ENCODE measurements around the gene EIF3L.

Gene EIF3L

DNA sequence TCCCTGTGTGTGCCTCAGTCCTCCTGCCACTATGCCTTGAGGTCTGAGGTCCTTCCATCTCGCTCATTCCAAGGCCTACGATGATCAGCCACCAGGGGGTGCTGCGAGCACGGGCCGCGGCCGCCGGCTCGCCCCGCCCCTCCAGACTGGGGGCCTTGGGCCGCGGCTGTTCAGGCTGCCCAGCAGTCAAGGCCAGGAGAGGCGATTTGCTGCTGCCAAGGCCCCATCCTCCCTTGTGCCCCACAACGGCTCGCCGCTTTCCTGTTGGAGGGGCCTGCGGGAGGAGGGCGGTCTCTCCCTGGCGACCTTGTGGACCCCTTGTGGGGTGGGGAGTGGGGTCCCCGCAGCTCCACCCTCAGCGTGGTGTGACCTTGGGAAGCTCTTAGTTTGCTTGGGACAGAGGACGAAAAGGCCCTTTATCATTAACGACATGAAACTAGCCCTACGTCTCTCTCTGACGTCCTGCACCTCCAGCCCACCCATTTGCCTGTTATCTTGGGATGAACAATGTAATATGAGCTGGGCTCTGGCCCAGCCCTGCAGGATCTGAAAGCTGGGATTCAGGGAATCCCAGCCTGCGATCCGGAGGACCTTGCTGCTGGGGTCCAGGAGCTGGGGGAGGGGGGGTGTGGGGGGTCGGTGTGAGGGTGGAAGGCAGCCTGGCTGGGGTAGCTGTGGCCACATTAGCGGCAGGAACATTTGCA, 31.4 kb upstream of the EIF3L start:
- DNase-seq (ENCODE audit: low read depth): peak; percentile 71

DNA sequence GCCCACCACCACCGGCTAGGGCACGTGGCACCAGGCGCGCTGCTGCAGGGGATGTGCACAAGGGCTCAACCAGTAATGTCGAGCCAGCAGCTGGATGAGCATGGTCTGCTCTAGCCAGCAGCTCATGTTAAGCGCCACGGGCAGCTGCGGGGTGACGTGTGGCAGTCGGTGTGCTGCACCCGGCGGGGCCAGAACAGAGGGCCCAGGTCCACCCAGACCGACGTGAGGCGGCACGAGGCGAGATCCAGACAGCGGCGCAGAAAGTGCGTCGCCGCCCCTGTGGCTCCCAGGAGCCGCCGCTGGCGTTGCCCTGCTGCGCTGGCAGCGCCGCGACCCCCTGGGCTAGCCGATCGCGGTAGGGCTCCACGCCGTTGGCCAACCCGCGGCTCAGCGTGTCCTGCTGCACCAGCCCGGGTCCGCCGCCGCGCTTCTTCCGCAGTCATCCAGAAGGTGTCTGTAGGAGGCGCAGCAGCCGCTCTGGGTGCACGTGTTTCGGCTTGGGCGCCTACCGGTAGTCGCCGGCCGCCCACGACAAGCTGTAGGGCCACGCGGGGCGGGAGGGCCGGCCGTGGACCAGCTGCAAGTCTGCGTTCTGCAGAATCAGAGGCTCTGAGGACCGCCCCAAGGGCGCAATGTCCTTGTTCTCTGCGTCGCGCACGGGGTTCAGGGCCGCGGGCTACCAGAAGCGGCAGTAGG, 30.7 kb upstream of the EIF3L start:
- DNase-seq (ENCODE audit: low read depth): peak; percentile 48

GRCh38 chr22:37819105-37819433, 30.1 kb upstream of the EIF3L start:
- no peak for DNase-seq (ENCODE audit: low read depth)

GRCh38 chr22:37820350-37820749, 28.9 kb upstream of the EIF3L start:
- no peak for DNase-seq (ENCODE audit: low read depth)

DNA sequence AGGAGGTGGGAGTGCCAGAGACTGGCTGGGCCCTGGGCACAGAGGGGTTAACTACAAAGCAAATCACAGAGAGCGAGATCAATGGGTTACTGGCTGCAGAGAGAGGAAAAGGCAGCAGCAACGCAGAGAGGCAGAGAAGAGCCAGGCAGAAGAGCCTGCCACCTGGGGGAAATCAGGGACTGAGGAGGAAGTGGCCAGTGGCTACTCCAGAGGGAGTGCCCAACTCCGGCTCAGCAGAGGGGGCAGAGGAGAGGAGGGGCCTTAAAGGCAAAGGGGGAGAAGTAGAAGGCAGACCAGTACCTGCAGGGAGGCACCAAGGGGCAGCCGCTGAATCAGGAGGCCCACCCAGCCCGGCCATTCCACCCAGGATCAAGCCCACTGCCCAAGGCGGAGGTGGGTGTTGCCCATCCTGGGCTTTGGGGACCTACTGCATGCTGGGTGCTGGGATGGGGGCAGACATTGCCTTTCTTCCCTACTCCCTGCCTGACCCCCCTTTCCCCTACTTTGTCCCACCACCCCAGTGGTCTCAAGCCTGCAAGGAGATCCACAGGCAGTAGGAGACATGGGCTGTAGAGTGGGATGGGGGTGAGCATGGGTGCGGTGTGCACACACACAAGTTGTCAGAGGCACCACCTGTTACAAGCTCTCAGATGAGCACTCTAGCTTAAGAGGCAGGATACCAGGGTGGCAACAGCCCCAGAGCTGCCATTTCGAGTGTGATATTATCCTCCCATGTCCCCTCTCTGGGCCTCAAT, 27.0 kb upstream of the EIF3L start:
- no peak for DNase-seq (ENCODE audit: low read depth)

- DNase-seq (ENCODE audit: low read depth): no peak
These were observed 25.9 kb upstream of the EIF3L start, which contains the start of gene GALR3 for GRCh38 chr22:37823134-37823985. Gene GALR3, plus strand, starts transcription at chr22:37823382. Its CDS starts 25 bp downstream, at chr22:37823407.

GRCh38 chr22:37824674-37825641, 24.3 kb upstream of the EIF3L start:
- DNase-seq (ENCODE audit: low read depth): no peak

GRCh38 chr22:37827056-37827455, 22.2 kb upstream of the EIF3L start:
- no peak for DNase-seq (ENCODE audit: low read depth)

DNA sequence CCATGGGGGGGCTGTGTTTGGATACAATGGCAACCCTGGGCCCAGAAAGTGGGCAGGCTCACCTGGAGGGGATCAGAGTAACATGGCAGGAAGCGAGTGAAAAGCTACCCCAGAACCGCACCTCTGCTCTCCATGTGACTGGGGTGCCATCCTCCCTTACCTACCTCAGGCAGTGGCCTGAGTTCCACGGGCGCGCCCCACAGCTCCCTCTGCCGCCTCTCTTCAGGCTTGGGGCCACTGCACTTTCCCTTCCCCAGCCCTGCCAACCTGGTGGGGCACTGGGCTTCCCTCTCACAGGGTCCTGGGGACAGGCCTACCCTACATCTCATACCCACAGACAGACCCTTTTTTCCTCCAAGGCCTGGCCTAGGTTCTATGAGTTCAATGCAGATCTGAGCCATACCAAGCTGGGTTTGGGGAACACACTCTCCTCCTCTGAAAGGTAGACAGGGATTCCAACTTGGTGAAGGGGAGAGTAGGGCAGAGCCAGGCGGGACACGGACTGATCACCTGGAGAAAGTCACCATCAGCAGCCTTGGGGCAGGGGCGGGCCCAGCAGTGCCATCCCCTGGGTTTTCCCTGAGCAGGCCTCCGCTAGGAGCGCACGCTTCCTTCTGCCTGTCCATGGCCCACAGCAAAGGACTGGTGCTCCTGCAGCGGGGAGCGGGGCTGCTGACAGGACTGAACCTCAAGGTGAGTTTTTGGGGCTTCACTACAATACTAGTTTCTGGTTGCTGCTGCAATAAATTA, 19.0 kb upstream of the EIF3L start:
- no peak for DNase-seq (ENCODE audit: low read depth)

DNA sequence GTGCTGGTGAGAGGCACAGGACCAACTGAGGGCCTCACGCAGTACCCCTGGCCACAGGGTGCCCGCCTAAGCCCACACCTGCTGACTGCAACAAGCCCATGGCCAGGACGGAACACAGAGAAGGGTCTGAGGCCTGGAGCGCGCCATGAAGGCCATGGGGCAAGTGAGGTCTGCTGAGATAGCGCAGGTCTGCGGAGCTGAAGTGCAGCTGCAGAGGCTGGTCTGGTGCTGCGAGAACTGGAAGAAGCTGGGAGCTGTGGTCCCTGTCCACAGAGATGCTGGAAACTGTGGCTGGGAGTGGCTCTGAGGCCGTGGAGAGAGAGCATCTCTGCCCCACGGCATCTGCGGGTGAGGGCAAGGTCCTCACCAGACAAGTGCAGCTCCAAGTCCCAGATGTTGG, 17.7 kb upstream of the EIF3L start:
- no peak for DNase-seq (ENCODE audit: low read depth)

- no peak for DNase-seq (ENCODE audit: low read depth)
These were observed 17.0 kb upstream of the EIF3L start for GRCh38 chr22:37832022-37832857.

DNA sequence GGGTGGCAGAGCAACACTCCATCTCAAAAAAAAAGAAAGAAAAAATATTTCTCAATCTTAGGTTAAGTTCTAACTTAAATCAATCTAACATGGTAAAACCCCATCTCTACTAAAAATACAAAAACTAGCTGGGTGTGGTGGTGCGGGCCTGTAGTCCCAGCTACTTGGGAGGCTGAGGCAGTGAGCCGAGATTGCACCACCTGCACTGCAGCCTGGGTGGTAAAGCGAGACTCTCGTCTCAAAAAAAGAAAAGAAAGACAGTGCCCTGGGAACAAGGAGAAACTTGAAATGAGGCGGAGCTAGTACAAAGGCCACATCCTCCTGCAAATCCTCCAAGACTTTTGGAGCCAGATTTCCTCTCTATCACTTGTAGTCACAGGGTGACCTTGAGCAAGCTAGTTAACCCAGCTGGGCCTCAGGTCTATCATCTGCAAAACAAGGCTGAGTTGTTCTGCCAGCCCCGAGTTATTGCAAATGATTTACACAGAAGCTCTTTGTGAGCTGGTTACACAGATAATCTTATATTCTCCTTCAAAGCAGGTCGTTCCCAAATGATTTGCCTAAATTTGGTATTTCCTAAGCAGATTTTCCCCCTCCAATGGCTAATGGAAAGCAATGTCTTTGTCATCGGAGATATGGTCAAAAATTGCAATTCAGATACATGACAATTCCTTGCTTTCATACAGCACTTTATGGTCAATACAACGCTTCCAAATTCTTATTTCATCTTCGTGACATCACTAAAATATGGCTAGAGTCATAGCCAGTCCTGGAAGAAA, 7.0 kb upstream of the EIF3L start:
- no peak for DNase-seq (ENCODE audit: low read depth)

GRCh38 chr22:37843741-37844089, 5.5 kb upstream of the EIF3L start:
- DNase-seq (ENCODE audit: low read depth): peak; percentile 34

DNA sequence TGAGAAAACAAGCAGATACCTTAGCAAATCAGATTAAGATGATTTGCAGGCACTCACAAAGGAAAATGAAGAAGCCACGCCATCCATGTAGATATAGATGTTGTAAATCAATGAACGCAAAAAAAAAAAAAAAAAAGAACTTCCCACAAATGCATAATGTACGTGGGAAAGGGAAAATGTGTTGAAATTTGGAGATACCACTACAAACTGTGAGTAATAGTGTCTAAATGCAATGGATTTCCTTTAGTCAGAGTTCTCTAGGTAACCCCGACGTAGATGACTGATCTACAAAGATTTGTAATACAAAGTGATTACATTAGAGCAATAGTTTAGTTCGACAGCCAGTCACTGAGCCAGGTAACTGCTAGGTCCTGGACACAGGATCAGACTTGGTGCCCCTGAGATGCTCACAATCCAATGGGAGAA, 4.3 kb upstream of the EIF3L start:
- no peak for DNase-seq (ENCODE audit: low read depth)

DNA sequence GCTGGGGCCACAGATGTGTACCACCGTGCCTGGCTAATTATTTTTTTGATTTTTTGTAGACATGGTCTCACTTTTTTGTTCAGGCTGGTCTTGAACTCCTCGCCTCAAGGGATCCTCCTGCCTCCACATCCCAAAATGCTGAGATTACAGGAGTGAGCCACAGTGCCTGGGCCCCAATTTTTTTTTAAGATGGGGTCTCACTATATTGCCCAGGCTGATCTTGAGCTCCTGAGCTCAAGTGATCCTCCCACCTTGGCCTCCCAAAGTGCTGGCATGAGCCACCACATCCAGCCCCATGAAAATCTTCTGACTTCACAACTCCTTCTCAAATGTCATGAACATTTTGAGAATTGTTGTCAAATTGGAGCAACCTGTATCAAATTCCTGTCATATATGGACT, 2.8 kb upstream of the EIF3L start:
- no peak for DNase-seq (ENCODE audit: low read depth)

GRCh38 chr22:37848587-37849088, 581 bp upstream of the EIF3L start:
- DNase-seq (ENCODE audit: low read depth): no peak

DNA sequence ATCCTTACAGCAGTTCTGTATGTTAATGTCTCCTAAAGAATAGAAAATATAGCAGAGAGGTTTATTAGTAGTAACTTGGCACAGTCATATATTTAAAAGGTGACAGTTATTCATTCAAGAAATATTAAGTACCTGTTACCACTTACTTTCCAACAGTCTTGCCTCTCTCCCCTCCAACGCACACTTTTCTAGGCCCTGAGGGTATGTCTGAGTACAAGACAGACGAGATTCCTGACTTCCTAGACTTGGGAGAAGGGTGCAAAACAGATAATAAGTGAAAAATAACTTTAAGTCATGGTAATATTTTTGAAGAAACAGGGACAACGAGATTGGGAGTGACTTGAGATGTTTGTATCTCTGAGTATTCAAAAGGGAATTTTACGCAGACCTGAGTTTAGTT, 1.6 kb downstream of the EIF3L start:
- DNase-seq (ENCODE audit: low read depth): no peak

DNA sequence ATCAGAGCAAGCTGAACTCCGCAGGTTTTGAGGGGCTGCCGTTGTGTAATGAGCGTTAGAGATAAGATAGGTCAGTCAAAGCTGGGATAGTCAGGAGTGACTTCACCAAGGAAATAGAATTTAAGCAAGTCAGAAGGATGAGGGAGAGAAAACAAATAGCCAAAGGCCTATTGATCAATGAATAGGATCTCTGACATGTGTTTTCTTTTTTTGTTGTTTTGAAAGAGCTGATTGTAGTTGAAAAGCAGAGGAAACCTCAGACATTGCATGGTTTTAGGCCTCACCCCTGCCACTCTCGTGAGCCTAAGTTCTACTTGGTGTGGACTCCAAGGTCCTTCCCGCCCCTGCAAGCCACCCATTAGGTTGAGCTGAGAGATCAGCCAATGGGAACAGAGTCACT, 3.2 kb downstream of the EIF3L start:
- DNase-seq (ENCODE audit: low read depth): no peak

Measured in activated T-helper 9 cell treated with anti-CD3 and anti-CD28 coated beads, Interleukin-2, amount 50 U/mL, for 16 hours (primary cell).